ENCODE measurements around the gene GRK4. TPM values are rescaled to one million over a fixed set of nuclear protein-coding genes. Genes with fewer than 3 reads are reported as not detected.

Gene GRK4
- total RNA-seq, 1 donor from 2014 or later = 6.7 TPM

DNA sequence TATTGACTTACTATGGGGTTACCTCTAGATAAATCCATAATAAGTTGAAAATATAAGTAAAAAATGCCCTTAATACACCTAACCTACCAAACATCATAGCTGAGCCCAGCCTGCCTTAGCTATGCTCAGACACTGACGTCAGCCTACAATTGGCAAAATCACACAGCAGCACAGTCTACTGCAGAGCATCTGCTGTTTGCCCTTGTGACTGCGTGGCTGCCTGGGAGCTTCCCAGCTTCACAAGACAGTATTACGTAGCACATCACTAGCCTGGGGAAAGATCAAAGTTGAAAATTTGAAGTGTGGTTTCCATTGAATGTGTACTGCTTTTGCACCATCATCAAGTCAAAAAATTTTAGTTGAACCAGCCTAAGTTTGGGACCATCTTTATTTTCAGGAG lies 102.2 kb downstream of the GRK4 start:
- Histone ChIP-seq H3K4me2 (ENCODE audit: low read length) (no peak overlapping the region), H3K27ac (ENCODE audit: low read depth, low read length) (no peak overlapping the region), H3K4me1 (ENCODE audit: insufficient read depth, low read length) (peaks cover under 1% of the 10 kb centered on the region), H4K20me1 (ENCODE audit: insufficient read depth, low read length) (no peaks in the 10 kb centered on the region), H2AFZ (ENCODE audit: low read depth, low read length) (no peak overlapping the region), H3K27me3 (ENCODE audit: insufficient read depth, low read length) (no peaks in the 10 kb centered on the region), H3K79me2 (ENCODE audit: insufficient read depth, low read length) (no peaks in the 10 kb centered on the region), H3K4me3 (ENCODE audit: insufficient read depth, low read depth, low read length) (no peak overlapping the region), H3K36me3 (ENCODE audit: insufficient read depth, low read length) (no peaks in the 10 kb centered on the region), H3K9ac (ENCODE audit: low read length) (no peak overlapping the region), H3K9me3 (ENCODE audit: insufficient read depth, low read depth, low read length) (no peaks in the 10 kb centered on the region)
- Mint-ChIP-seq H3K36me3 (ENCODE audit: low read depth, unreplicated experiment) (peaks cover 1% of the 10 kb centered on the region), H3K27ac (ENCODE audit: unreplicated experiment) (no peak overlapping the region), H3K4me1 (ENCODE audit: low read depth, unreplicated experiment) (peaks cover 10% of the 10 kb centered on the region), H3K27me3 (ENCODE audit: low read depth, unreplicated experiment) (peaks cover 12% of the 10 kb centered on the region), H3K9me3 (ENCODE audit: unreplicated experiment) (peaks cover 20% of the 10 kb centered on the region), H3K4me3 (ENCODE audit: unreplicated experiment) (no peak overlapping the region)
- DNase-seq (ENCODE audit: low read depth) (no peak), FAIRE-seq (no peak)
- TF ChIP-seq, protein P1, sequence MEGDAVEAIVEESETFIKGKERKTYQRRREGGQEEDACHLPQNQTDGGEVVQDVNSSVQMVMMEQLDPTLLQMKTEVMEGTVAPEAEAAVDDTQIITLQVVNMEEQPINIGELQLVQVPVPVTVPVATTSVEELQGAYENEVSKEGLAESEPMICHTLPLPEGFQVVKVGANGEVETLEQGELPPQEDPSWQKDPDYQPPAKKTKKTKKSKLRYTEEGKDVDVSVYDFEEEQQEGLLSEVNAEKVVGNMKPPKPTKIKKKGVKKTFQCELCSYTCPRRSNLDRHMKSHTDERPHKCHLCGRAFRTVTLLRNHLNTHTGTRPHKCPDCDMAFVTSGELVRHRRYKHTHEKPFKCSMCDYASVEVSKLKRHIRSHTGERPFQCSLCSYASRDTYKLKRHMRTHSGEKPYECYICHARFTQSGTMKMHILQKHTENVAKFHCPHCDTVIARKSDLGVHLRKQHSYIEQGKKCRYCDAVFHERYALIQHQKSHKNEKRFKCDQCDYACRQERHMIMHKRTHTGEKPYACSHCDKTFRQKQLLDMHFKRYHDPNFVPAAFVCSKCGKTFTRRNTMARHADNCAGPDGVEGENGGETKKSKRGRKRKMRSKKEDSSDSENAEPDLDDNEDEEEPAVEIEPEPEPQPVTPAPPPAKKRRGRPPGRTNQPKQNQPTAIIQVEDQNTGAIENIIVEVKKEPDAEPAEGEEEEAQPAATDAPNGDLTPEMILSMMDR (IDR thresholded peaks at IDR 0.05; ENCODE audit: insufficient read depth, low read depth, low read length) = no peak
- TF ChIP-seq EZH2 (IDR thresholded peaks at IDR 0.05; ENCODE audit: insufficient read depth, low read length) = no peak

DNA sequence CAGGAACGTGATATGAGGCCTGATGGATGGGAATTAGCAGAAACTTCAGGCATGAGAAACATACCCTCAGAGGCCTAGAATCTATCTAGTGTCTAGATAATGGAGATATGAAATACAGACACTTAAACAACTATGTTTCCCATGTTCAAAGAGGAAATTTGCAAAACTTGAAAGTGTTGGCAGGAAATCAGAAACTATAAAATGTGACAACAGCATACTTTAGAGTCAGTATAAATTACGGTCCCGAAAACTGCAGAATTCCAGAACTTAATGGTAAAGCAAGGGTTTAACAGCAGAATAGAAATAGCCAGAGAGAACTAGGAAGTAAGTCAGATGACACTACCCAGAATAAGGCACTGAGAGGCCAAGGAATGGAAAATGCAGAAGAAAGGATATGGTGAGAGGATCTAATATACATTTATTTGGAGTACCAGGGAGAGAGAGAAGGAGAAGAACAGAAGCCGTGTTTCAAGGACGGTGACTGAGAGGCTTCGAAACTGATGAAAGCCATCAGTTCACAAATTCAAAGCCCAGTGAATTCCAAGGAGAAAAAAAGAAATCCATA lies 103.5 kb downstream of the GRK4 start:
- TF ChIP-seq, protein P1 (IDR thresholded peaks at IDR 0.05; ENCODE audit: insufficient read depth, low read depth, low read length) = no peak
- TF ChIP-seq EZH2 (IDR thresholded peaks at IDR 0.05; ENCODE audit: insufficient read depth, low read length) = no peak
- H3K9me3 ChIP-seq (ENCODE audit: insufficient read depth, low read depth, low read length) = no peaks in the 10 kb centered on the region
- H3K9me3 Mint-ChIP-seq (ENCODE audit: unreplicated experiment) = peaks cover 20% of the 10 kb centered on the region

DNA sequence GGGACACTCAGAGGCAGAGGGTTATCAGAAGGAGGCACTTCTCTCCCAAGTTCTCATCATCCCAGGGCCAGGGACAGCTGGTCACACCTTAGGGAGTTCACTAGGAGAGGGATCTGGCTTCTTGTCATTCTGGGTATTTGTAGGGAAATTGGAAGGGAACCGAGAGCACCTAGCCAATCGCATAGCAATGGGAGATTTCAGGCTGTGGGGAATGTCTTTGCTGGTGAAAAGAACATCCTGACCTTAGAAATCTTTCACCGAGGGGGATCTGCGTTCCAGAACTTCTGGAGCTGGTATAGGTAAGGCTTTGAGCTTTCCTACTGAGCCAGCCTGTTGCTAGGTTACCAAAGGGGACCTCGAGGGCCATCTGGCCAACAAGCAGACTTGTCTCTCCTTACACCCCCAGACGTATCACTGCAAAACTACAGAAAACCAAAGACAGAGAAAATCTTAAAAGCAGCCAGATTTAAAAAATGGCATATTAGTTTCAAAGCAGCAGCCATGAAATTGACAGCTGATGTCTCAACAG lies 104.2 kb downstream of the GRK4 start:
- H3K79me2 ChIP-seq (ENCODE audit: insufficient read depth, low read length) = no peaks in the 10 kb centered on the region
- TF ChIP-seq, protein P1 (IDR thresholded peaks at IDR 0.05; ENCODE audit: insufficient read depth, low read depth, low read length) = no peak
- no peak for TF ChIP-seq EZH2 (IDR thresholded peaks at IDR 0.05; ENCODE audit: insufficient read depth, low read length)
- H3K36me3 Mint-ChIP-seq (ENCODE audit: low read depth, unreplicated experiment) = peaks cover 1% of the 10 kb centered on the region
- H3K27me3 Mint-ChIP-seq (ENCODE audit: low read depth, unreplicated experiment) = peaks cover 12% of the 10 kb centered on the region
- H3K27ac ChIP-seq (ENCODE audit: low read depth, low read length) = no peak overlapping the region
- no peak overlapping the region for H3K4me2 ChIP-seq (ENCODE audit: low read length)
- no peak overlapping the region for H3K27ac Mint-ChIP-seq (ENCODE audit: unreplicated experiment)
- no peak for DNase-seq (ENCODE audit: low read depth)
- H3K4me3 Mint-ChIP-seq (ENCODE audit: unreplicated experiment) = no peak overlapping the region
- peaks cover 8% of the 10 kb centered on the region for H3K4me1 ChIP-seq (ENCODE audit: insufficient read depth, low read length)
- no peak overlapping the region for H3K4me3 ChIP-seq (ENCODE audit: insufficient read depth, low read depth, low read length)
- peaks cover 10% of the 10 kb centered on the region for H3K4me1 Mint-ChIP-seq (ENCODE audit: low read depth, unreplicated experiment)
- H3K27me3 ChIP-seq (ENCODE audit: insufficient read depth, low read length) = no peaks in the 10 kb centered on the region
- H3K9me3 Mint-ChIP-seq (ENCODE audit: unreplicated experiment) = peaks cover 16% of the 10 kb centered on the region
- no peaks in the 10 kb centered on the region for H4K20me1 ChIP-seq (ENCODE audit: insufficient read depth, low read length)
- H3K36me3 ChIP-seq (ENCODE audit: insufficient read depth, low read length) = no peaks in the 10 kb centered on the region
- no peak for FAIRE-seq
- H2AFZ ChIP-seq (ENCODE audit: low read depth, low read length) = no peak overlapping the region
- no peak overlapping the region for H3K9ac ChIP-seq (ENCODE audit: low read length)
- H3K9me3 ChIP-seq (ENCODE audit: insufficient read depth, low read depth, low read length) = no peaks in the 10 kb centered on the region

More for the DNA sequence above, 103.5 kb downstream of the GRK4 start:
- Histone ChIP-seq H3K9ac (ENCODE audit: low read length) (no peak overlapping the region), H3K79me2 (ENCODE audit: insufficient read depth, low read length) (no peaks in the 10 kb centered on the region), H2AFZ (ENCODE audit: low read depth, low read length) (no peak overlapping the region), H3K4me2 (ENCODE audit: low read length) (no peak overlapping the region), H4K20me1 (ENCODE audit: insufficient read depth, low read length) (no peaks in the 10 kb centered on the region), H3K36me3 (ENCODE audit: insufficient read depth, low read length) (no peaks in the 10 kb centered on the region), H3K27me3 (ENCODE audit: insufficient read depth, low read length) (no peaks in the 10 kb centered on the region), H3K4me1 (ENCODE audit: insufficient read depth, low read length) (peaks cover 8% of the 10 kb centered on the region), H3K4me3 (ENCODE audit: insufficient read depth, low read depth, low read length) (no peak overlapping the region), H3K27ac (ENCODE audit: low read depth, low read length) (no peak overlapping the region)
- FAIRE-seq (no peak), DNase-seq (ENCODE audit: low read depth) (no peak)
- no peak overlapping the region for H3K27ac Mint-ChIP-seq (ENCODE audit: unreplicated experiment)
- peaks cover 15% of the 10 kb centered on the region for H3K4me1 Mint-ChIP-seq (ENCODE audit: low read depth, unreplicated experiment)
- no peak overlapping the region for H3K4me3 Mint-ChIP-seq (ENCODE audit: unreplicated experiment)
- H3K27me3 Mint-ChIP-seq (ENCODE audit: low read depth, unreplicated experiment) = peaks cover 12% of the 10 kb centered on the region
- peaks cover 1% of the 10 kb centered on the region for H3K36me3 Mint-ChIP-seq (ENCODE audit: low read depth, unreplicated experiment)
